Measurements from ENCODE around the gene MTM1. TPM values are rescaled to one million over a fixed set of nuclear protein-coding genes. Genes with fewer than 3 reads are reported as not detected.

Gene MTM1
- total RNA-seq, 6 experiments from 2014 or later: 8.1 to 12.2 (median 10.0) TPM

DNA sequence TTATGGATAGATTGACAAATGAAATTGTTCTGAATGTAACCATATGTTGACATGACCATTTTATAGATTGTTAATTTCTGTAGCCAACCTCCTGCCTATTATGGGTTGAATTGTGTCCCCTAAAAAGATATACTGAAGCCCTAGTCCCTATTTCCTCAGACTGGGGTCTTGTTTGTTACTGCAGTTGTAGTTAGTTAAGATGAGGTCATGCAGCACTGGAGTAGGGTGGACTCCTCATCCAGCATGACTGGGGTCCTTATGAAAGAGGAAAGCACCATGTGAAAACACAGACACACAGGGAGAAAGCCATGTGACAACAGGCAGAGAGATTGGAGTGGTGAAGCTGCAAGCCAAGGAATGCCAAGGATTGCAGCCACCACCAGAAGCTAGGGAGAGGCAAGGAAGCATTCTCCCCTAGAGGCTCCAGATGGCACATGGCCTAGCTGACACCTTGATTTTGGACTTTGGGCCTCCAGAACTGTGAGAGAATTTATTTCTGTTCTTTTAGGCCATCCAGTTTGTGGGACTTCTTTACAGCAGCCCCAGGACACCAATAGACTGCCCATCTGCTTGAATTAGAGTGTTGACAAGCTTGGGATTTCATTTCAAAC is 14.0 kb downstream of the MTM1 start:
- H3K27ac Mint-ChIP-seq: no peak overlapping the region
- TF ChIP-seq, protein P1, sequence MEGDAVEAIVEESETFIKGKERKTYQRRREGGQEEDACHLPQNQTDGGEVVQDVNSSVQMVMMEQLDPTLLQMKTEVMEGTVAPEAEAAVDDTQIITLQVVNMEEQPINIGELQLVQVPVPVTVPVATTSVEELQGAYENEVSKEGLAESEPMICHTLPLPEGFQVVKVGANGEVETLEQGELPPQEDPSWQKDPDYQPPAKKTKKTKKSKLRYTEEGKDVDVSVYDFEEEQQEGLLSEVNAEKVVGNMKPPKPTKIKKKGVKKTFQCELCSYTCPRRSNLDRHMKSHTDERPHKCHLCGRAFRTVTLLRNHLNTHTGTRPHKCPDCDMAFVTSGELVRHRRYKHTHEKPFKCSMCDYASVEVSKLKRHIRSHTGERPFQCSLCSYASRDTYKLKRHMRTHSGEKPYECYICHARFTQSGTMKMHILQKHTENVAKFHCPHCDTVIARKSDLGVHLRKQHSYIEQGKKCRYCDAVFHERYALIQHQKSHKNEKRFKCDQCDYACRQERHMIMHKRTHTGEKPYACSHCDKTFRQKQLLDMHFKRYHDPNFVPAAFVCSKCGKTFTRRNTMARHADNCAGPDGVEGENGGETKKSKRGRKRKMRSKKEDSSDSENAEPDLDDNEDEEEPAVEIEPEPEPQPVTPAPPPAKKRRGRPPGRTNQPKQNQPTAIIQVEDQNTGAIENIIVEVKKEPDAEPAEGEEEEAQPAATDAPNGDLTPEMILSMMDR (IDR thresholded peaks at IDR 0.05): no peak
- no peak overlapping the region for H3K4me3 Mint-ChIP-seq
- H3K4me1 Mint-ChIP-seq (ENCODE audit: low read depth): peaks cover 29% of the 10 kb centered on the region
- 0 out of 2 replicates have a peak, but pooled peaks cover 5% of the 10 kb centered on the region for H3K36me3 Mint-ChIP-seq (ENCODE audit: low read depth)
- no peaks in the 10 kb centered on the region for H3K9me3 Mint-ChIP-seq
- H3K27me3 Mint-ChIP-seq (ENCODE audit: insufficient read depth): no peaks in the 10 kb centered on the region
- no peak for DNase-seq

DNA sequence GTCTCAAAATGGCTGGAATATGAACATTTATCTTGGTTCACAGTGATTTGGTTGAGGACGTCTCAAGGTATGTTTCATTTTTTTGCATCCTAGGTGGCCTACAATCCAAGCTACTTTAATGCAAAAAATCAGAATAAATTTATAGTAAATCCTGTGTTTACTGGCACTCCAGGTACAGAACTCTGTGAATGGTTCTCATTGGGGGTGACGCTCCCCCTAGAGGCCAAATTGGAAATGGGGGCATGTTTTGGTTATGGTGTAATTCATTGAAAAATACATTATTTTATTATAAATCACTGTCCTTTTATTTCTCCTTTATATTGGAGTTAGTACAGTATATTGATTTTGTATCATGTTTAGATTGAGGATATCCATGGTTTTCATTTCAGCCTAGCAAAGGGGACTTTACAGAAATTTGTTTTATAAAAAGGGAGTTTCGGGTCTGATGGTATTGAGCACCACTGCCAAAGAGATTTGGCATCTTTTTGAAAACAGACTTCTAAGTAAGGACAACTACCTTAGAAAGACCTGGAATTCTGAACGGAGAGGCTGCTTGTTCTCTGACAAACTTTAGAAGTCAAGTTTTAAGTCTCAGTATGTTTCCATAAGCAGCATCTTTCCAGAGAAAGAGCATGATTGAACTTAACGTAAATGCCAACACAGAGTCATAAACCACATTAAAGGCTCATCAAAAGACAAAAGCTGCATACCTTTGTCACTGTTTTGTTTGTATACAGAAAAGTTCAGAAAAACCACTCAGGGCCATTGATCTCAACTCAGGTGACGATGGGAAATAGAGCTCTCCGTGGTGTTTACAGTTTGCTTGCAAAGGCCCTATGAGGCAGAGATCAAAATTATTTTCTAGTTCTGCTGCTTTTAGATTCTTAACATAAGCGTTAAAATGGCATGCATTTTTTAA is 19.4 kb downstream of the MTM1 start:
- no peak overlapping the region for H3K4me3 Mint-ChIP-seq
- no peak for DNase-seq
- H3K27me3 Mint-ChIP-seq (ENCODE audit: insufficient read depth): no peaks in the 10 kb centered on the region
- H3K4me1 Mint-ChIP-seq (ENCODE audit: low read depth): no peaks in the 10 kb centered on the region
- no peak overlapping the region for H3K27ac Mint-ChIP-seq
- H3K9me3 Mint-ChIP-seq: no peaks in the 10 kb centered on the region
- TF ChIP-seq, protein P1 (IDR thresholded peaks at IDR 0.05): peak; percentile 80
- H3K36me3 Mint-ChIP-seq (ENCODE audit: low read depth): no peaks in the 10 kb centered on the region

- Mint-ChIP-seq H3K36me3 (ENCODE audit: low read depth) (no peaks in the 10 kb centered on the region), H3K27me3 (ENCODE audit: insufficient read depth) (no peaks in the 10 kb centered on the region), H3K27ac (no peak overlapping the region), H3K4me3 (no peak overlapping the region), H3K9me3 (no peaks in the 10 kb centered on the region), H3K4me1 (ENCODE audit: low read depth) (no peaks in the 10 kb centered on the region)
- no peak for DNase-seq
- TF ChIP-seq, protein P1 (IDR thresholded peaks at IDR 0.05): no peak
Measured at GRCh38 chrX:150594584-150594983, 26.2 kb downstream of the MTM1 start.

- TF ChIP-seq, protein P1 (IDR thresholded peaks at IDR 0.05): no peak
- no peaks in the 10 kb centered on the region for H3K4me1 Mint-ChIP-seq (ENCODE audit: low read depth)
- no peak for DNase-seq
- peaks cover 1% of the 10 kb centered on the region; the same call in 1 of the 2 replicates for H3K27me3 Mint-ChIP-seq (ENCODE audit: insufficient read depth)
- H3K9me3 Mint-ChIP-seq: no peaks in the 10 kb centered on the region
- no peak overlapping the region for H3K27ac Mint-ChIP-seq
- H3K4me3 Mint-ChIP-seq: no peak overlapping the region
- H3K36me3 Mint-ChIP-seq (ENCODE audit: low read depth): peaks cover 12% of the 10 kb centered on the region
Measured at GRCh38 chrX:150599226-150599625, 30.8 kb downstream of the MTM1 start.

DNA sequence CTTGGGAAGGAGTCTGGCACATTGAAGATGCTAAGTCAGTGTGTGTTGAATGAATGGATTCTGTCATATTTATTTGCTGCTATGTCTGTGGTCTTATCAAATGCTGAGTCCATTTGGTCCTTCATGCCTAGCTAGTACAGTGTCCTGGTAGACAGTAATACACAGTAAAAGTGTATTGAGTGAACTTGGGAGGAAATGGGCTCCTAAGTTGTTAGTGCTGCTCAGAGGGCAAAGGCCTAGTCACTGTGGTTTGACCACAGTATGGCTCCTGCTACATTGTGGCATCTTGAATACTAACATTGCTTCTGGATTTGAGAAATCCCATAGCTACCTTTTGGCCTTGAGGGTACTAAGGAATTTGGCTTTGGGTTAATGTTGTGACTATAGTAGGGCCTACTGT is 33.9 kb downstream of the MTM1 start:
- H3K27me3 Mint-ChIP-seq (ENCODE audit: insufficient read depth): peaks cover 1% of the 10 kb centered on the region; the same call in 1 of the 2 replicates
- H3K27ac Mint-ChIP-seq: no peak overlapping the region
- H3K36me3 Mint-ChIP-seq (ENCODE audit: low read depth): peaks cover 13% of the 10 kb centered on the region
- DNase-seq: no peak
- H3K4me1 Mint-ChIP-seq (ENCODE audit: low read depth): no peaks in the 10 kb centered on the region
- H3K9me3 Mint-ChIP-seq: no peaks in the 10 kb centered on the region
- TF ChIP-seq, protein P1 (IDR thresholded peaks at IDR 0.05): no peak
- no peak overlapping the region for H3K4me3 Mint-ChIP-seq
